Activated naive CD4-positive, alpha-beta T cell treated with Interleukin-2 at 50 U/mL for 16 hours (primary cell): ENCODE measurements around the gene TRHDE.
"Not testable (repeated sequence)": the region's sequence is repeated elsewhere in the genome, so short reads cannot be mapped to it uniquely, and the experiment has no call there.

Source experiments
- DNase-seq: peaks from one replicate; pipeline ENCODE4 v3.0.0-alpha.2; 2020

TRHDE gene

GRCh38 chr12:72660174-72660573 lies 388.0 kb downstream of the TRHDE start:
- not testable (repeated sequence) for DNase-seq

GRCh38 chr12:72673853-72674252 lies 401.7 kb downstream of the TRHDE start:
- DNase-seq: no peak

GRCh38 chr12:72676556-72676955 lies 404.4 kb downstream of the TRHDE start:
- no peak for DNase-seq

GRCh38 chr12:72677139-72677538 lies 405.0 kb downstream of the TRHDE start:
- no peak for DNase-seq

GRCh38 chr12:72677846-72678245 lies 405.7 kb downstream of the TRHDE start:
- DNase-seq: no peak

GRCh38 chr12:72679147-72679757 lies 407.1 kb downstream of the TRHDE start:
- no peak for DNase-seq

- DNase-seq: no peak
Observed at GRCh38 chr12:72681028-72681427, 408.9 kb downstream of the TRHDE start.

- DNase-seq: no peak
Observed at GRCh38 chr12:72684491-72684890, 412.3 kb downstream of the TRHDE start.

GRCh38 chr12:72692338-72692737 lies 420.2 kb downstream of the TRHDE start:
- no peak for DNase-seq

GRCh38 chr12:72694193-72694592 lies 422.0 kb downstream of the TRHDE start:
- DNase-seq: no peak

- DNase-seq: no peak
Observed at GRCh38 chr12:72699362-72699761, 427.2 kb downstream of the TRHDE start.

- not testable (repeated sequence) for DNase-seq
Observed at GRCh38 chr12:72712025-72712424, 439.9 kb downstream of the TRHDE start.

- no peak for DNase-seq
Observed at GRCh38 chr12:72716221-72716620, 444.1 kb downstream of the TRHDE start.

- no peak for DNase-seq
Observed at GRCh38 chr12:72717036-72717435, 444.9 kb downstream of the TRHDE start.
